DMS53 treated with DMSO at 0.1 percent for 48 hours (cell line): ENCODE measurements around the gene PINLYP.
"Not testable (repeated sequence)": the region's sequence is repeated elsewhere in the genome, so short reads cannot be mapped to it uniquely, and the experiment has no call there.

Experiments used
- DNase-seq: peaks from one replicate; lab custom pipeline; 2025; ENCODE audit not compliant: unreplicated experiment; lab: John Stamatoyannopoulos, UW

The PINLYP gene

DNA sequence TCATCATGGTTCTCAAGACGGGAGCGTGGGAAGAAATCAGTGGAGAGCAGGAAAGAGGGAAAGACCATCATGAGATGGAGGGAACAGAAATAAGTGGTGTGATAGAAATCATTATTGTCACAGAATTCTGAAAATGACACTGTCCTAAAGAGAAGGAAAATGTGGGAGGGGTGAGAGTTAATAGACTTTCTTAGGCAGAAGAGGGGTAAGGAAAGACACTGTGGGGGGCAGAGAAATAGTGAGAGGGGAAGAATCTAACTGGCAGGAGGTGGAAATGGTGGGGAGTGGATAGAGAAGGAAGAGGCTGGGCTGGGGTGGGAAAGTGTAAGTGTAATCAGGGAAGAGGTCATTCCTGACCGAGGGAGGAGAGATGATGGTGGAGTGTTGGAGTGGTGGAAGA, 3.2 kb downstream of the PINLYP start:
- DNase-seq = no peak

DNA sequence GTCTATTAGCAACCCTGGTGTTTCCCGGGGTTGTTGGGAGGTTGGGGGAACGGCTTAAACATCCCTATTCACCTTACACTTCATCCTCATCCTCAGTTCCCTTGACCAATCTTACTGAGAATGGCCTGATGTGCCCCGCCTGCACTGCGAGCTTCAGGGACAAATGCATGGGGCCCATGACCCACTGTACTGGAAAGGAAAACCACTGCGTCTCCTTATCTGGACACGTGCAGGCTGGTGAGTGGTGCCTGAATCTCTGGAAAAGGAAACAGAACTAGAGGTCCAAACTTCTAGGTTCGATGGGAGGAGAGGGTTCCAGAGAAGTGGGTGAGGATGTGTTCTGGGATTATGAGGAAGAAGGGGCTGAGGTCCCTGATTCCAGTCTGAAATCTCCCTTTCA, 5.9 kb downstream of the PINLYP start:
- no peak for DNase-seq

DNA sequence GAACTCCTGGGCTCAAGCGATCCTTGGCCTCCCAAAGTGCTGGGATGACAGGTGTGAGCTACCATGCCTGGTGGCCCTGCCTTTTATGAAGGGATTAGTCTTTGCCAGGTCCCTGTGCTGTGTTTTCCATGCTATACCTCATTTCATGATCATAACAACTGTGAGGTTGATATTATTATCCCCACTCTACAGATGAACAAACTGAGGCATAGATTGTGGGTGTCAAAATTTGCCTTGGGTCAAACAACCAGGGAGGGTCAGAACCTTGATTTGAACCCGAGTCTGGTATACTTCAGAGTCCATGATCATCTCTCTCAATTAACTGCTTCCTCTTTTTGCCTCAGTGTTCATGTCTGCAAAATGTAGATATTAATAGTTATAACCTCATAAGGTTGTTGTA, 6.9 kb downstream of the PINLYP start:
- no peak for DNase-seq

DNA sequence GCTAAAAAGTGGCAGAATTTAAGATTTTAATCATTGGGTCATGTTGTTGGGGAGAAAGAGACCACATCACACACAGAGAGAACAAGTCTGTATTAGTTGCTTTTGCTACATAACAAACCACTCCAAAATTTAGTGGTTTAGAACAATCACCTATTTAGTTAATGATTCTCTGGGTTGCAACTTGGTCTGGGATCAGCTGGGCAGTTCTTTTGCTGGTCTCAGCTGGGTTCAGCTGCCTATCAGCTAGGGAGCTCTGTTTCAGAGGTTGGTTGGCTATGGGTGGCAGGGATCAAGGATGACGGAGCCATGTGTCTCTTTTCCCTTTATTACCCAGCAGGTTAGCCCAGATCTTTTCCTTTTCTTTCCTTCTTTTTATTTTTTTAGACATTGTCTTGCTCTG, 8.9 kb downstream of the PINLYP start:
- DNase-seq = no peak

DNA sequence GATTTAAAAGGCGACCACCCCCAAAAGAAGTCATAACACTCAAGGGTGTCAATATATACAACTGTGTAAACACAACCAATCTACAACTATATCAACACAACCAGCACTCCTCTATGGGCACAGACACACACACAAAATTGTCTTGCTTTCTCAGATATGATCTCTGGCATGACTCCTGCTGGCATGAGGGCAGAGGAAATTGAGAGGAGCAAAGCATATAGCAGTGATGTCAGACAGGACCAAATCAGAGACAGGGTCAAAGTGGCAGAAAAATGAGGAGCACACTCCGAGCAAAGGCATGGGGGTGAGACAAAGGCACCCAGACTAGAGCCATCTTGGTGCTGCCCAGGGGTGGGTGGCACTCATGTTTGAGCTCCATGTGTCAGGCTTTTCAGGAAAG, 10.7 kb downstream of the PINLYP start:
- no peak for DNase-seq

DNA sequence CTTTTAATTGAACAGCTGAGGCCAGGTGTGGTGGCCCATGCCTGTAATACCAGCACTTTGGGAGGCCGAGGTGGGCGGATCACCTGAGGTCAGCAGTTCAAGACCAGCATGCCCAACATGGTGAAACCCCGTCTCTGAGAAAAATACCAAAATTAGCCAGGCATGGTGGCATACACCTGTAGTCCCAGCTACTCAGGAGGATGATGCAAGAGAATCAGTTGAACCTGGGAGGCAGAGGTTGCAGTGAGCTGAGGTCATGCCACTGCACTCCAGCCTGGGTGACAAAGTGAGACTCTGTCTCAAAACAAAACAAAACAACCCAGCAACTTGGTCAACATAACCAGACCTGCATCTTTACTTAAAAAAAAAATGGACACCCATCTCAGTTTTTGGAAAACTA, 11.4 kb downstream of the PINLYP start:
- DNase-seq = not testable (repeated sequence)

DNA sequence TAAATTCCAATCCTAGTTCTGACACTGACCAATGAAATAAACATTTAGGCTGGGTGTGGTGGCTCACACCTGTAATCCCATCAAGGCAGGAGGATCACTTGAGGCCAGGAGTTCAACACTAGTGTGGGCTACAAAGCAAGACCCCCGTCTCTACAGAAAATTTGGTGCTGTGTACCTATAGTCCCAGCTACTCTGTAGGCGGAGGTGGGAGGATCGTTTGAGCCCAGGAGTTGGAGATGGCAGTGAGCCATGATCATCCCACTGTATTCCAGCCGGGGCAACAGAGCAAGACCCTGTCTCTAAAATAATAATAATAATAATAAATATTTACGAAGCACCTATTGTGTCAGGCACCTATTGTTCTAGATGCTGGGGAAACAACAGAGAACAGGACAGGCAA, 13.7 kb downstream of the PINLYP start:
- no peak for DNase-seq

DNA sequence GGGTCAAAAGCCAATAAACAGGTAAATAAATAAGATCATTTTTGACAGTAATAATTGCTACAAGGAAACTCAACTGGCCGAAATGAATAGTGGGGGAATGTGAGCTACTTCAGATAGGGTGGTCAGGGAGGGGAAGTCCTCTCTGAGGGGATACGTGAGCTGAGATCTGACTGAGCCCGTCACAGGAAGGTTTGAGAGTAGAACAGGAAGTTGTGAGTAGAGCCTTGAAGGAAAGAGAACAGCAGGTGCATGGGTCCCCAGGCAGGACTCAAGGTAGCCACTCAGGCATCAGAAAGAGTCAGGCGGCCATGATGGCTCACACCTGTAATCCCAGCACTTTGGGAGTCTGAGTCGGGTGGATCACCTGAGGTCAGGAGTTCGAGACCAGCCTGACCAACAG, 14.1 kb downstream of the PINLYP start:
- DNase-seq = no peak

DNA sequence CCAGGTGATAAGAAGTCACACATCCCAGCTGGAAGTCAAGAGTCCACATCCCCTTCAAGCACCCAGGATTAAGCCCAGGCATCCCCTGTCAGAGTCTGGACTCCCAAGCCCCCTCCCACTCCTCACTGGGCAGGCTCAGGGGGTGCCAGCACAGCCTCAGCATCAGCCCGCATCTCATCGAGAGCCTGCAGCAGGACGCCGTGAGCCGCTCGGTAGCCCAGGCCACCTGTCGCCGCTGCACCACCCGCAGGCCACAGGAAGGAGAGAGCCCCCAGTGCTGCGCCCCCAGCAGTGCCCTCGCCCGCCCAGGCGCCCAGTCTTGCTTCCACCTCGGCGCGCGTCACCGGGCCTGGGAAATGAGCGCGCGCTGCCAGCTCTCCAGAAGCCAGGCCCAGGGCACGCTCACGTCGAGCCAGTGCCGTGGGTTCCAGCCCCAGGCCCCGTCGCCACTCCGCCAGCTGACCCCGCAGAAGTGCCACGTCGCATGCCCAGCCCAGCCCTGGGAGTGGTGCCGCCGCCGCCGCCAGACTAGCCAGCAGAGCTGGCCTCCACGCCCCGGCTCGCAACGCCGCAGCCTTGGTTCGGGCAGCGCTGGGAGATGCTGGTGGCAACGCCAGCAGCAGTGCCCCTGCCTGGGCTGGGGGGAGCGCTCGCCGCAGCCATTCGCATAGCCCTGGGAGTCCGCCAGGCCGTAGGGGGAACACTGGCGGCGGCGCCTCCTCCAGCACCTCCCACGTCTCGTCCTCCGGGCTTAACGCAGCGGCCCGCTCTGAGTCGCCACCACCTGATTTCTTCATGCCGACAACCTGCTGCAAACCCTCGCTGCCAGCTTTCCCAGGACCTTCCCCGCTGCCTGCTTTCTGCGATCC, 16.5 kb downstream of the PINLYP start:
- DNase-seq = no peak

DNA sequence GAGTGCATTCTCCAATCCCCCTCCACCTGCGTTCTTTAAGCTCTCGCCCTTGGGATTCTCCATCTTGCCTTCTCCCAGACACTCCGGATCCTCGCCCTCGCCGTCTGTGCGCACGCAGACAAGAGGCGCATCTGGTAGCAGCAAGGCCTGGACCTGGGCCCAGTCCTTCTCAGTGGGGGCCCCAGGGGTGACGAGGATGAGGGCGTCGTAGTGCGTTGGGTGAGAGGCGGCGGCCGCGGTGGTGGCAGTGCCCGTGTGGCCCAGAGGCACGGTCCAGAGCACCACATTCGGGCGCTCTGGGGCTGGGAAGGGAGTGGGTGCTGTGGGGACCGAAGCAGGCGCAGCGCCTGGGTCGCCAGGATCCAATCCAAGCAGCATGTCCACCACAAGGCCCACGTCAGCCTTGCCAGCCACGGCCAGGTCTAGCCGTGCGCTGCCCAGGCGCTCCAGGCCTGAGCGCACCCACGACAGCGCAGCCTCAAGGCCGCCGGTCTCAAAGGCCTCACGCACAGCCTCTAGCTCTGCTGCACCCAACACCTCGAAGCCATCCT, 17.3 kb downstream of the PINLYP start:
- DNase-seq = no peak

DNA sequence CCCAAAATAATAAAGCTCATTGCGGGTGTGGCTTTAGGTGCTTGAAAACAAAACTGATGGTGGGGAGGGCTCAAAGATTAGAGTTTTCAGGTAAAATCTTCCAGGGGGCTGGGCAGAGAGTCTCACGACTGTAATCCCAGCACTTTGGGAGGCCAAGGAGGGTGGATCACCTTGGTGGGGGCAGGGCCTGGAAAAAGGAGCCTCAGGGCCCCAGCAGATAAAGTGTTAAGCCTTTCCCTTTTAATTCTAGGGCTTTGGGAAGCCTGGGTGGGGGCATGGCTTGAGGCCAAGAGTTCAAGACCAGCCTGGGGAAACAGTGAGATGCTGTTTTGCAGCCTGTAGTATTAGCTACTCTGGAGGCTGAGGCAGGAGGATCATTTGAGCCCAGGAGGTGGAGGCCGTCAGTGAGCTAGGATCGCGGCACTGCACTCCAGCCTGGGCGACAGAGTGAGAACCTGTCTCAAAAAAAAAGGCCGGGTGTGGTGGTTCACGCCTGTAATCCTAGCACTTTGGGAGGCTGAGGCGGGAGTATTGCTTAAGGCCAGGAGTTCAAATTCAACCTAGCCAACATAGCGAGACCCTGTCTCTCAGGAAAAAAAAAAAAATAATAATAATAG, 18.6 kb downstream of the PINLYP start:
- no peak for DNase-seq

DNA sequence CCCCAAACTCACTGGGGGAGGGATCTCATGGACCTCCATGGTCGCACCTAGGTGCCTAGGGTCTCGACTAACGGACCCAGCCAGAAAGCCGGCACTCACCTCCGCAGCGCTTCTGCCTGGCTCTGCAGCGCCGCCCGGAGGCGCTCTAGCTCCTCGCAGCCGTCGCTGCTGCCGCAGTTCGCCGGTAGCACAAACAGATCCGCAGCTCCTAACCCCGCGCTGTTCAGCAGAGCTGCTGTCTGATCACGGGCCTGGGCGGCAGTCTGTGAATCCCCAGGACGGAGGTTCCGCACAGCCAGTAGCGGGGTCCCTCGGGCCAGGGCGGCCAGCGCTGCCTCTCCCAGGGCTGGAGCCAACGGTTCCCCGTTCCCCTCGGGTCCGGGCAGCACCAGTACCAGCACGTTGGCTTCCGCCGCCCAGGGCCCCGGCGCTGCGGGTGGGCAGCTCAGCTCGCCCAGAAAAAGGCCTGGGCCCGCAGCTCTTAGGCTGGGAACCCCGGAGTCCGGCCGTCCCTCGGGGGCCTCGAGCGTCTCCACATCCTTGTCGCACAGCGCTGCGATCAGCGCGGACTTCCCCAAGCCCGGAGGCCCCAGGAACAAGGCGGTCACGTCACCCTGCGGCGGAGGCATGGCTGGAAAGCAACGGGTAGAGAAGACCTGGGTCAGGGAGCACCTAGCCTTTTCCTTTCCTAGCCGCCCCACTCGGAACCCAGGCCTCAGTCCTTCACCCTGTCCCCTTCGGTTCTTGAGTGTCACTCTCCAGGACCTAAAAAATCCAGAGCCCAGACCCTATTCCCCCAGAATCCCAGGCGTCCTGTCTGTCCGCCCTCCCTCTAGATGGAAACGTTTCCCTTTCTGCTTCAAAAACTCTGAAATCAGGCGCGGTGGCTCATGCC, 19.4 kb downstream of the PINLYP start:
- DNase-seq = peak; percentile 47

DNA sequence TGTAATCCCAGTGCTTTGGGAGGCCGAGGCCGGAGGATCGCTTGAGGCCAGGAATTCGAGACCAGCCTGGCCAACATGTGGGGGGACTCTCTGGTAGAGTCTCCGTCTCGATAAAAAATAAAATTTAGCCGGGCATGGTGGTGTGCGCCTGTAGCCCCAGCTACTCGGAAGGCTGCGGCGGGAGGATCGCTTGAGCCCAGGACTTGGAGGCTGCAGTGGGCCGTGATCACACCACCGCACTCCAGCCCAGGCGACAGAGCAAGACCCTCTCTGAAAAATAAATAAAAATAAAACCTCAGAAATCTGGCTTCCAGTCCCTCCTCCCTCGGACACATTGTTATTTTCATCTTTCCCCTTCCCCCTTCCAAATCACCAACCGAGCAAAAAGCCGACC, 20.0 kb downstream of the PINLYP start:
- no peak for DNase-seq

DNA sequence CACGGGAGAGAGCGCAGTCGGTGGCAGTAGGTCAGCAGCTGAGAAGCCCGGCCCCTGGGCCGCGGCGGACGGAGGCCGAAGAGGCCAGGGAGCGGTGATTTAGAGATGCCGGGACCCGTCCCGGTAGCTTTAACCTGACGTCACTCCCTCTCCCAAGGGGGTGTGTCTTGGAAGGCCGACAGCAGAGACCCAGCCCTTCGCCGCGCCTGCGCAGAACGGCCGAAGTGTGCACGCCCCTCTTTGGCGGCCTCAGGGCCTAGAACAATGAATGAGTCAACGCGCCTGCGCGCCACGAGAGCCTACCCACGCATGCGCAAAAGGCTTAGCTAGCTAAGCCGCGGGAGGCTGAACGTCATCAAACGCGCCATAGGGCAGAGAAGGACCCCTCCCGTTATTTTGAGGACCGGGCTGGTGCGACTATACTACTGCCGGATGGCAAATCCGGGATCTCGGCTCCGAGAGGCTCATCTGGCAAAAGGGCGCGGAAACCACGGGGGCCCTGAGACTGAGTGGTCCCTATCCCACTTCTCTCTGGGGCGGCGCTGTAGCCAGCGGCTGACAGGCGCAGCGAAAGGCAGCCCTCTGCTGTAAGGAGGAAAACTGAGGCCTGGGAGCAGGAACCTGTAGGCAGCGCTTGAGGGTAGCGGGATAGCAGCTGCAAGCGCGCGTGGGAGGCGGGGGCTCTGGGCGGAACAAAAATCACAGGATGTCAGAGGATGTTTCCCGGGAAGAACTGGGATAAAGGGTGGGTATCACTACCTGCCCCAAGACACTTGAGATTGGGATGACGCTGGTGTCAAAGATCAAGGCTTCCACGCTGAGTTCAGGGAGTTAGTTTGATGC, 20.6 kb downstream of the PINLYP start, which contains the start of the genes IRGQ and ZNF576:
TSS of gene IRGQ (minus strand) at position 136 of the 843 bp plus-strand sequence. CDS start 796 bp downstream, outside the sequence.
TSS of gene ZNF576 (plus strand) at position 597 of the 843 bp plus-strand sequence. CDS start 514 bp downstream, outside the sequence.
- DNase-seq = peak; percentile 99

DNA sequence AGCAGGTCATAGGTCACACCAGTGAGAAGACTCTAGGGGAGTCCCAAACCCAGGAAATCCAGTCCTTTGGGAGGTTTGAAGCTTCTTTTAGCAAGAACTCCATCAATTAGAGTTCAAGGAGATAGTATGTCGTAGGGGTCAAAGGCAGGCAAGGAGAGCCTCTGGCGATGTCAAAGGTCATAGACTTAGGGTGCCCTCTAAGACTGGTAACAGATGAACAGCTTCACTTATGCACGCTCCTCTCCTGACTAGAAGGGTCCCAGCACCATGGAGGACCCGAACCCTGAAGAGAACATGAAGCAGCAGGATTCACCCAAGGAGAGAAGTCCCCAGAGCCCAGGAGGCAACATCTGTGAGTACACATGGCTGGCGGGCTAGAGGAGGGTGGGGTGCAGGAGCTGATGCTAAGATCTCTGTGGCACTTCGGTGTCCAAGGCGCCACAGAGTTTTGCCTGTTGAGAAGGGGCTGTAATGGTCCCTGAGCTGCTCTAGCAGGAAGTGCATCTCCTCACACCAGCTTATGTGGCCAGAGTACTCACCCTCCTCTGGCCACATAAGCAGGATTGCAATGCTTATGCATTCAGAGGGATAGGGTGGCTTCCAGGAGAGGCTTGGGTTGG, 21.4 kb downstream of the PINLYP start:
- no peak for DNase-seq

DNA sequence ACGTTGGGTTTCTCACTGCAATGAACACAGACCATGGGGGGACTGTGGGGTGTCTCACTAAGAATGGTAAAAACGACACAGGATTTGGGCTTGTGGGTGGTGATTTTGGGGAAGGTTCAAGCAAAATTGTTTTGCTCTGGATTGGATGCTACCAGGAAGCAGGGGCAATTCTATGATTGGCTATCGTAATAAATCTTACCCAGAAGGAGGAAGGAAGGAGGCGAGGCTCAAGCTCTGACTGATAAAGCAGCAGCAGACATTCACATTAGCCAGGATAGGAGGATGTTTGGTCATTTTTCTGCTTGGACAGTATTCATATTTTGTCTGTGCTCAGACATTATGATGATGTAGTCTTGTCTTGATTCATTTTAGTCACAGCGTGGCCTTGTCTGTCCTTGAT, 22.3 kb downstream of the PINLYP start:
- DNase-seq = no peak

DNA sequence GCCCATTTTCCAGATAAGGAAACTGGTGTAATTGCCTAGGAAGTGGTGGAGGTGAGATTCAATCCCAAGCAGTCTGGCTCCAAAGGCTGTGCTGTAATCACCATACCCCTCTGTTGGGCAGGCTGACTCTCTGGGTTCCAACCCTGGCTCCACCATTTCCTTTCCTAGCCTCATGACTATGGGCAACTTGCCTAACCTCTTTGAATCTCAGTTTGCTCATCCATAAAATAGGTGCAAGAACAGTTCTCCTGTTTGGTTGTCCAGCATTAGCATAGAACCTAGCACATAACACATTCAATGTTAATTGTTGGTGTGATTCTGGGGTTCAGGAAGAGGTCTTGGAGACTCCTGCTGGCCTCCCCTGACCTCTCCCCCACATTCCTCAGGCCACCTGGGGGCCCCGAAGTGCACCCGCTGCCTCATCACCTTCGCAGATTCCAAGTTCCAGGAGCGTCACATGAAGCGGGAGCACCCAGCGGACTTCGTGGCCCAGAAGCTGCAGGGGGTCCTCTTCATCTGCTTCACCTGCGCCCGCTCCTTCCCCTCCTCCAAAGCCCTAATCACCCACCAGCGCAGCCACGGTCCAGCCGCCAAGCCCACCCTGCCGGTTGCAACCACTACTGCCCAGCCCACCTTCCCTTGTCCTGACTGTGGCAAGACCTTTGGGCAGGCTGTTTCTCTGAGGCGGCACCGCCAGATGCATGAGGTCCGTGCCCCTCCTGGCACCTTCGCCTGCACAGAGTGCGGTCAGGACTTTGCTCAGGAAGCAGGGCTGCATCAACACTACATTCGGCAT, 23.0 kb downstream of the PINLYP start:
- DNase-seq = no peak

DNA sequence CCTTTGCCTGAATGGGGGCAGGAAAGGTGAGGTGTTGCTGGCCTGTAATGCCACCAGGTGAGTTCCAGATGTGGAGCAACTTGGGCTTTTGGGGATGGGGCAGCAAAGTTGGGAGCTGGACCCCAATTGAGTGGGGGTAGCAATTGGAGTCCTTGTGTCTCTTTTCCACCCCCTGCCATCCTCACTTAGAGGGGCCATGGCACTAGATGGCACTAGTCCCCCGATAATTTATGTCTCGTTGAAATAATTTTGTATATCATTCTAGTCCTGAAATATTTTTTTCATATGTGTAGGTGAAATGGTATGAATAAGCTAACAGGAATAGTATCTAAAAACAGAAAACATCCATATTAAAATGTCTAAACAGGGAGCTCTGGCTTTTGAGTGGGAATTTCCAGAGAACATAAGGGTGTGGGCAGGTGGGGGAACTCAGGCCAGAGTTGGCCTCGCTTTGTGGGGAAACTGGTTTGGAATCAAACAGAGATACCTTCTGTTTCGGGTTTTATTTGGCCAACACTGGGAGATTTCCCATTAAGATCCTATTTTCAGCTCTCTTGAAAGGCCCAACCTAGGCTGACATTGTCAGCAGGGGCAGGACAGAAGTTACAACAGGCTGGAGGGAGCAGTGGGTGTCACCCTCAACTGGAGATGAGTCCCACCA, 24.2 kb downstream of the PINLYP start:
- DNase-seq = no peak
